ENCODE results near the gene TKTL1.

DNA sequence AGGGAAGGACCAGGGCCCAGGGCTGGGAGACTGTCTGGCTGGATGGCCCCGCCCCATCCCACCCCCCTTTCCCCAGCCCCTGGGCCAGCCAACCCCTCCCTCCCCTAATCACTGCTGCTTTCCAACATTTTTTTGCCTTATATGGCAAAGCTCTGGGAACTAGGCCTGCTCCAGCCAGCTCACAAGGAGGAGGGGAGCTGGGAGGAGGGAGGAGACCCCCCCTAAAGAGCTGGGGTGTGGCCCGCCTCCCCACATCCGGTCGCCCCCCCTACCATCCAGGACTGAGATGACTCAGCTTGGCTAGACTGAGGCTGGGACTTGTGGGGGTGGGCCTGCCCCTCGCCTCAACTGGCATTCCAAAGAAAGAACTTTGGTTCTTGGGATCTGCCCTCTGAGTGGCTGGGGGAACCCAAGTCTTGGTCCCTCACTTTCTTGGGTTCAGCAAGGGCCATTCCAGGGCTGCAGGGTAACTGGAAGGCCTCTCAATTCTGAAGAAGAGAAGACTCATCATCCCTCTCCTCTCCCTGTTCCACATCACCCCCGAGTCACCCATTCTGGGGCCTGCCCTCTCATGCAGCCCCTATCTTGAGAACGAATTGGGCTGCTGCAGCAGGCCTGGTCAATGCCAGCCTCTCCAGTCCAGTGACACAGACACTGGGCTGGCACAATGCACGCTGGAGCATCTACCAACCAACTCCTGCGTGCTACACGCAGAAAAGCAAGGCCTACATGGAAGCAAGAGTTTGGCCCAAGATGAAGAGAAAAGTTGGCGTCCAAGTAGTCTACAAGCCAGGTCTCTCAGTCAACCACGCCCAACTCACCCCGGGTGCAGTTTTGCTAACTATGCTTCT, 74.1 kb downstream of the TKTL1 start:
- TF ChIP-seq POLR2AphosphoS5 (IDR thresholded peaks at IDR 0.05; ENCODE audit: low read depth, low read length) (peak; percentile 33; the same call in 1 of the 2 replicates), TAF1 (IDR thresholded peaks at IDR 0.05; ENCODE audit: borderline replicate concordance, insufficient read depth, low read length) (no peak), SIN3A (IDR thresholded peaks at IDR 0.05; ENCODE audit: borderline replicate concordance, insufficient read depth, low read length) (no peak), FOXP2 (optimal IDR thresholded peaks at IDR 0.05; ENCODE audit: borderline replicate concordance, extremely low read depth, extremely low read length, insufficient read depth) (no peak)
- TF ChIP-seq, protein P1, sequence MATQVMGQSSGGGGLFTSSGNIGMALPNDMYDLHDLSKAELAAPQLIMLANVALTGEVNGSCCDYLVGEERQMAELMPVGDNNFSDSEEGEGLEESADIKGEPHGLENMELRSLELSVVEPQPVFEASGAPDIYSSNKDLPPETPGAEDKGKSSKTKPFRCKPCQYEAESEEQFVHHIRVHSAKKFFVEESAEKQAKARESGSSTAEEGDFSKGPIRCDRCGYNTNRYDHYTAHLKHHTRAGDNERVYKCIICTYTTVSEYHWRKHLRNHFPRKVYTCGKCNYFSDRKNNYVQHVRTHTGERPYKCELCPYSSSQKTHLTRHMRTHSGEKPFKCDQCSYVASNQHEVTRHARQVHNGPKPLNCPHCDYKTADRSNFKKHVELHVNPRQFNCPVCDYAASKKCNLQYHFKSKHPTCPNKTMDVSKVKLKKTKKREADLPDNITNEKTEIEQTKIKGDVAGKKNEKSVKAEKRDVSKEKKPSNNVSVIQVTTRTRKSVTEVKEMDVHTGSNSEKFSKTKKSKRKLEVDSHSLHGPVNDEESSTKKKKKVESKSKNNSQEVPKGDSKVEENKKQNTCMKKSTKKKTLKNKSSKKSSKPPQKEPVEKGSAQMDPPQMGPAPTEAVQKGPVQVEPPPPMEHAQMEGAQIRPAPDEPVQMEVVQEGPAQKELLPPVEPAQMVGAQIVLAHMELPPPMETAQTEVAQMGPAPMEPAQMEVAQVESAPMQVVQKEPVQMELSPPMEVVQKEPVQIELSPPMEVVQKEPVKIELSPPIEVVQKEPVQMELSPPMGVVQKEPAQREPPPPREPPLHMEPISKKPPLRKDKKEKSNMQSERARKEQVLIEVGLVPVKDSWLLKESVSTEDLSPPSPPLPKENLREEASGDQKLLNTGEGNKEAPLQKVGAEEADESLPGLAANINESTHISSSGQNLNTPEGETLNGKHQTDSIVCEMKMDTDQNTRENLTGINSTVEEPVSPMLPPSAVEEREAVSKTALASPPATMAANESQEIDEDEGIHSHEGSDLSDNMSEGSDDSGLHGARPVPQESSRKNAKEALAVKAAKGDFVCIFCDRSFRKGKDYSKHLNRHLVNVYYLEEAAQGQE (IDR thresholded peaks at IDR 0.05; ENCODE audit: insufficient read depth in 1 of 2, low read depth in 2 of 2, low read length in 2 of 2): 0 out of 4 replicates have a peak, but pooled peaks of 1 of the 2 experiments have one; percentile 6

Measured in PFSK-1 (cell line).